GM23338 (cell line): ENCODE measurements around the gene CACNA1S.
A peak's percentile ranks its signal among the peaks of the same experiment; 100 is the strongest.

ENCODE experiments used
- CREB1 ChIP-seq: fragments of 250-450 bp; sonication (Bioruptor Pico); IDR thresholded peaks from 2 replicates; pipeline ENCODE4 v1.5.0; 2020; ENCODE audit warnings: low read depth, mild to moderate bottlenecking, moderate library complexity
- CTCF ChIP-seq, 2 experiments: fragments of 200-600 bp in 1 of 2; sonication (generic) in 1 of 2; conservative IDR thresholded peaks; 2 replicates each; pipeline versions ENCODE4 v1.5.1 to v1.6.1; 2016 to 2017; ENCODE audit warnings: antibody characterized with exemption in 2 of 2, low read depth in 2 of 2, mild to moderate bottlenecking in 2 of 2, moderate library complexity in 1 of 2
- ETS1 ChIP-seq: IDR thresholded peaks from 2 replicates; pipeline ENCODE4 v1.6.1; 2016; ENCODE audit warnings: antibody characterized with exemption
- EZH2 ChIP-seq: fragments of 200-600 bp; sonication (generic); IDR thresholded peaks from one replicate; pipeline ENCODE4 v1.8.0; 2017; ENCODE audit warnings: antibody characterized with exemption, mild to moderate bottlenecking, low read depth; ENCODE audit not compliant: unreplicated experiment
- EZH2phosphoT487 ChIP-seq: fragments of 200-600 bp; sonication (generic); IDR thresholded peaks from one replicate; pipeline ENCODE4 v1.8.1; 2018; ENCODE audit warnings: antibody characterized with exemption; ENCODE audit not compliant: unreplicated experiment
- JUNB ChIP-seq: IDR thresholded peaks from one replicate; pipeline ENCODE4 v1.6.1; 2016; ENCODE audit warnings: antibody characterized with exemption; ENCODE audit not compliant: unreplicated experiment
- POLR2AphosphoS5 ChIP-seq: IDR thresholded peaks from 2 replicates; pipeline ENCODE4 v1.6.1; 2016; ENCODE audit warnings: antibody characterized with exemption, low read depth
- REST ChIP-seq: IDR thresholded peaks from one replicate; pipeline ENCODE4 v1.6.1; 2018; ENCODE audit warnings: antibody characterized with exemption; ENCODE audit not compliant: unreplicated experiment
- ZNF114 ChIP-seq: fragments of 250-450 bp; sonication (Bioruptor Pico); IDR thresholded peaks from 2 replicates; pipeline ENCODE4 v1.5.0; 2020; ENCODE audit warnings: mild to moderate bottlenecking, moderate library complexity

DNA sequence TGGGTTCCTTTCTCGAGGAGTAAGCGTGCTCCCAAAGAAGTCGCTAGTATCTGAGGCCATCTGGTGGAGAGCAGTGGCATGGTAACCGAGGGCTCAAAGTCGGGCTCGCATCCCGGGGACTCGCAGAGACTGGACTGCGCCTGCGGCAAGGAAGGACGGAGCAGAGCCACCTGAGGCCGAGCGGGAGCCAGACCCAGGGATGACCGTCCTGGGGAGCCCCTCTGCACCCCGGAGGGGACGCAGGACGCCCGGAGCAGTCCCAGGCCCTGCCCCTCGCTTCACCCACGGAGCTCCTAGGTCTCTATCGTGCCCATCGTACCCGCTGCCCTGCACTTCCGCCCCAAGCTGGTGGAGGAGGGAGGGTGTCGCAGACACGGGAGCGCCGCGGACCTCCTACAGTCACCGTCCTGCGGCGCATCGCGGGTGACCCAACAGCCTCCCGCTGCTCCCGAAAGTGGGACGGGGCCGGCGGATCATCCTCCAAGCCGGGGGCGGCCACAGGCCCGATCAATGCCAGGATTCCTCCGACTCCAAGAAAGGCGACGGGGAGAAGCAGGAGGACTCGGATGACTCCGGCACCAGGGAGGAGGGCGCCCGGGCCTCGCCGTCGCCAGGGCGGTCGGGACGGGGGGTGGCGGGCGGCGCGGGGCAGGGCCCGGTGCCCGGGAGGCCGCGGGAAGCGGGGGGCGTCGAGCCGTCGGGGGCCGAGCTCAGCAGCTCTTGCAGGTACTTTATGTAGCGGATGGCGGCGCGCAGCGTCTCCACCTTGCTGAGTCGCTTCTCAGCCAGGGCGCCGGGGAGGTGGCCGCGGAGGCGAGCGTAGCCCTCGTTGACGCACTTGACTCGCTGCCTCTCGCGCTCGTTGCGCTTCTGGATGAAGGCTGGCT, 2.3 kb upstream of the CACNA1S start:
- TF ChIP-seq CTCF (conservative IDR thresholded peaks at IDR 0.05; ENCODE audit: low read depth in 2 of 2) (peak; percentile 74 to 98), REST (no peak), ETS1 (no peak), CREB1 (no peak), POLR2AphosphoS5 (peak; percentile 56), EZH2phosphoT487 (no peak), EZH2 (peak; percentile 65), JUNB (no peak), ZNF114 (CRISPR knock-in tag) (no peak)
